Esophagus squamous epithelium (tissue), 4 donors: ENCODE measurements around the gene COQ10B.
A peak's percentile ranks its signal among the peaks of the same experiment; 100 is the strongest.

ENCODE experiments used
- CTCF ChIP-seq, 6 experiments: fragments of 450-650 bp in 4 of 6; fragments of 200-600 bp in 2 of 6; sonication (generic) in 2 of 6; IDR thresholded peaks; one replicate each; pipeline ENCODE4 v1.5.1; 2016 to 2019; ENCODE audit warnings: antibody characterized with exemption in 6 of 6, mild to moderate bottlenecking in 4 of 6, moderate library complexity in 4 of 6
- POLR2A ChIP-seq, 4 donors: fragments of 450-650 bp; IDR thresholded peaks; one replicate each; pipeline ENCODE4 v1.6.1; 2017; ENCODE audit warnings: antibody characterized with exemption in 4 of 4, mild to moderate bottlenecking in 4 of 4, moderate library complexity in 3 of 4

DNA sequence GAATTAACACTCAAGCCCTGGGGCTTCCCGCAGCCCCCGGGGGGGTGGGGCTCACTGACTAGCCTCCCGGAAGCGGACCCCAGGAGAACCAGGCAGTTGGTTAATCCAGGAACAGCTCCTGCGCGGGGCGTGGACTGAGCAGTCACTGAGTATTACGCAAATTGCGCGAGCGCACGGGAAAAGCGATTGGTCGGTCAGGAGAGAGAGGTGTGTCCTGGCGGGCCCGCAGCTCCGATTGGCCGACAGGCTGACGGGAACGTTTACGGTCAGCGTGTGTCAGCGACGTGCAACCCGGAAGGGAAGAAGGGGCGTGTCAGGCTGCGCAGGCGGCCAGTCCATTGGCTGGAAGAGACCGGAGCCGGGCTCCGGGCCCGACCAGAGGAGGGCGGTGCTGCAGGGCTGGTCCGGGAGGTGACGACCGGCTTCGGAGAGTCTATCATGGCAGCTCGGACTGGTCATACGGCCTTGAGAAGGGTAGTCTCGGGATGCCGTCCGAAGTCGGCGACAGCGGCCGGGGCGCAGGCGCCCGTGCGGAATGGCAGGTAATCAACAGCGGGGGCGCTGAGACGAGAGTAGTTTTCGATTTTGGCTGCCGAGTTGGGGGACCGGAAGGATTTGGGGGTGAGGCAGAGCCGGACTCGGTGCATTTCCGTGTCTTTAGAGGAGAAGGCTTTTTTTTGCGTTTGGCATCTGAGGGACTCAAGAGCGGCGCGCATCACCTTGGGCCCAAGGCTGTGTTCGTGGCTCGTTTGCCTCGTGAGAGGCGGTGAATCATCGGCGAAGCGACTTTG is at the start of gene COQ10B:
- TF ChIP-seq CTCF (IDR thresholded peaks at IDR 0.05) (peak in 4 of 6 experiments; percentile 5 to 44 (median 34)), POLR2A (IDR thresholded peaks at IDR 0.05) (peak in 3 of 4 donors; percentile 64 to 94 (median 75))
